ENCODE results near the gene RITA1. TPM values are rescaled to one million over a fixed set of nuclear protein-coding genes. Genes with fewer than 3 reads are reported as not detected.
A peak's percentile ranks its signal among the peaks of the same experiment; 100 is the strongest.

Gene RITA1
- total RNA-seq, 1 donor from 2014 or later, result 28.4 TPM

DNA sequence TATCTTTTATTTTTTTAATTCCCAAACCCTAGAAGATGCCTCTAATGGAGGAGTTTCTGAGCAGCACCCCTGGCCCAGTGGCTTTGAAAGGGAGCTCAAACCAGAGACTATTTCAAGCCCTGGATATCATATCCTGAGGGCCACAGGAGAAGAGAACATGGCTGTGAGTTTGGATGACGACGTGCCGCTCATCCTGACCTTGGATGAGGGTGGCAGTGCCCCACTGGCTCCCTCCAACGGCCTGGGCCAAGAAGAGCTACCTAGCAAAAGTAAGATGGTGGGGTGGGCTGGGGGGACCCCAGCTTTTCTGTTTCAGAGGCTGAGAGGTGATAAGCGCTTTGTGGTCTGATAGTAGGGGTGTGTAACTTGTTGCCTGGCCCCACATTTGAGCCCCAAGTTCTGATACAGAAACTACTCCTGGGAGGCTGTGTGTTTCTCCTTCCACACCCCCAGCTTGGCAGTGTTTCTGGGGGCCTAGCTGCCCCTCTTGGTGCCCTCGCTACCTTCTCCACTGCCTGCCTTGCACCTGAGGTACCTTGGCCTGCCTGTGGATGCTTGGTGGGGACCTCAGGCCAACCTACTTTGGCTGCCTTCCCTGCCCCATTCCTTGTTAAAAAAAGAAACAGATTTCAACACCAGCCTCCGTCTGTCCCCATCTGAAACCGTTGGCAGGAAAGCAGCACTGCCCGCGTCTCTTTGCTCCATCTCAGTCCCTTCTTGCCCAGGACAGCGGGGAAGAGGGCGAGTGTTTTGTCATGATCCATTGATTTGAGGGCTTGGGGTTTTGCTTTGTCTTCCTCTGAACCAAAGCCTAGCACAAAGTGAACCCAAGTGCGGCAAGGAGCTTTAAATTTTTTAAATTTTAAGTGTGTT is 41.4 kb downstream of the RITA1 start:
- peak; percentile 7 for ATAC-seq
- DNase-seq (ENCODE audit: low spot score), result no peak

DNA sequence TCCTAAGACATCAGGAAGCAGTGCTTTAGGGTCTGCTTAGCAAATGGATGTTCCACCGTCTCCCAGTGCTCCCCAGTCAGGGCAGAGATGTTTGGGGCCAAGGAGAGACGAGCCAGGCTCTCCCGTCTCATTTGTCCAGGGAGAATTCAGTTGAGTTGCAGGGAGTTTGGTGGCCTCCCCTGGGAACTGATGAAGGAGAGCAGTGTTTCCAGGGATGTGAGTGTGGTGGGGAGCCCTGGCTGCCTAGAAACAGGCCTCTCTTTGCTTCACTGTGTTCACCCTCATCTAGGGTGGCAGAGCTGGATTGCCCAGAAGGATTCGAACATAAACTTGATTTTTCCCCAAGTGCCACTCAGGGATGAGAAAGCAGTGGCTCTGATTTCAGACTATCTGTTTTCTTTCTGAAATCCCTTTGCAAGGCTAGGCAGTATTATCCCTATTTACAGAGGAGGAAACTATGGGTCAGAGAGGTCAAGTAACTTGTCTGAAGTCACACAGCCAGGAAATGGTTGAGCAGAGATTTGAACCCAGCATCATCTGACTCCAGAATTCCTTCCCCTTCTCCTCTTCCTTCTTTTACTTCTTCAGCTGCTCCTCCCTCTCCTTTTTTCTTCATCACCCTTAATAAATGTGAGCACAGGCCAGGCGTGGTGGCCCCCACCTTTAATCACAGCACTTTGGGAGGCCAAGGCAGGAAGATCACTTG is 42.3 kb downstream of the RITA1 start:
- ATAC-seq, result no peak
- DNase-seq (ENCODE audit: low spot score), result no peak

DNA sequence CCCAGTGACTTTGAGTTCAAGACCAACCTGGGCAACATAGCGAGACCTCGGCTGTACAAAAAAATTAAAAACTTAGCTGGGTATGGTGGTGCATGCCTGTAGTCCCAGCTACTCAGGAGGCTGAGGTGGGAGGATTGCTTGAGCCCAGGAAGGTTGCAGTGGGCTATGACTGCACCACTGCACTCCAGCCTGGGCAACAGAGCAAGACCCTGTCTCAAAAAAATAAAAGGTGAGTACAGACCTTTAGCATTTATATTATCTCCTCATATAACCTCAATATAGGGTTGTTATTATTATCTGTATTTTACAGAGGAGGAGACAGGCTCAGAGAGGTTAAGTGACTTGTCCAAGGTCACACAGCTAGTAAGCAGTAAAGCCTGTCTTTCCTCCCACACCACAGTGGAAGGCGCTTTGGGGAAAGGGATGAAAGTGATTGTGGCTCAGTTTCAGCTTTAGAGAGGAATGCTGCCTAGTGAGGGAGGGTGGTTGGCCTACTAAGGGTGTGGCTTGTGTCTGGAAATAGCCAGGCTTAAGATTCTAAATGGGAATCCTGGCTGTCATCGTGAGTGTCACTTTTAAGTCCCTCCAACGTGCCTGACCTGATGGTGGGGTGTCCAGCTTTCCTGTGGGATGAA is 43.0 kb downstream of the RITA1 start:
- DNase-seq (ENCODE audit: low spot score), result no peak
- no peak for ATAC-seq

DNA sequence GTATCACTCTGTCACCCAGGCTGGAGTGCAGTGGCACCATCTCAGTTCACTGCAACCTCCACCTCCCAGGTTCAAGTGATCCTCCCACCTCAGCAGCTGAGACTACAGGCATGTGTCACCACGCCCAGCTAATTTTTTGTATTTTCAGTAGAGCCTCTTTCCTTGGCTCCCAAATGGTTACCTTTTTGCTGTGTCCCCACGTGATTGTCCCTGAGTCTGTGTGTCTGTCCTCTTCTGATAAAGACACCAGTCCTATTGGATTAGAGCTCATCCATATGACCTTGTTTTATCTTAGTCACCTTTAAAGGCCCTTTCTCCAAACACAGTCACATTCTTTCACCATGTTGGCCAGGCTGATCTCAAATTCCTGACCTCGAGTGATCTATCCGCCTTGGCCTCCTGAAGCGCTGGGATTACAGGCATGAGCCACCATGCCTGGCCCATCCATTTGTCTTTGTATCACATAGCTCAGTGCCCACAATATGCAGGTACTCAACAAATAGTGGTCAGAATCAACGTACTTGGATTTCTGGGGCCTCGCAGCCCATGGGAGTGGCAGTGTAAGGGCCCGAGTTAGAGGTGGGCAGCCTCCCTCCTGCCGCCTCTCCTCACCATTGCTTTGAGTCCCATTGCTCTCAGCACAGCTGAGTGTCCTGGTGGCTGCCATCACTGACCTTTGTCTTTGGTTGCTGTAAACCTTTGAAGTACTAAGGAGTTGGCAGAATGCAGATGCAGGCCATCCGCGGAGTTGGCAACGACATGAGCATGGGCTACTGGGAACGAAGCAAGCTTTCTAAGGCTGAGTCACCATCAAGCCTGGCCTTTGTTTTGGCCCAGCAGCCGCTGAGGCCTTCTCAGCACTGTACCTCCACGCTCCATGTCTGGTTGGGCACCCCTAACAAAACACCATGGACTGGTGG is 45.1 kb downstream of the RITA1 start:
- ATAC-seq (peak; percentile 10), DNase-seq (ENCODE audit: low spot score) (no peak)

DNA sequence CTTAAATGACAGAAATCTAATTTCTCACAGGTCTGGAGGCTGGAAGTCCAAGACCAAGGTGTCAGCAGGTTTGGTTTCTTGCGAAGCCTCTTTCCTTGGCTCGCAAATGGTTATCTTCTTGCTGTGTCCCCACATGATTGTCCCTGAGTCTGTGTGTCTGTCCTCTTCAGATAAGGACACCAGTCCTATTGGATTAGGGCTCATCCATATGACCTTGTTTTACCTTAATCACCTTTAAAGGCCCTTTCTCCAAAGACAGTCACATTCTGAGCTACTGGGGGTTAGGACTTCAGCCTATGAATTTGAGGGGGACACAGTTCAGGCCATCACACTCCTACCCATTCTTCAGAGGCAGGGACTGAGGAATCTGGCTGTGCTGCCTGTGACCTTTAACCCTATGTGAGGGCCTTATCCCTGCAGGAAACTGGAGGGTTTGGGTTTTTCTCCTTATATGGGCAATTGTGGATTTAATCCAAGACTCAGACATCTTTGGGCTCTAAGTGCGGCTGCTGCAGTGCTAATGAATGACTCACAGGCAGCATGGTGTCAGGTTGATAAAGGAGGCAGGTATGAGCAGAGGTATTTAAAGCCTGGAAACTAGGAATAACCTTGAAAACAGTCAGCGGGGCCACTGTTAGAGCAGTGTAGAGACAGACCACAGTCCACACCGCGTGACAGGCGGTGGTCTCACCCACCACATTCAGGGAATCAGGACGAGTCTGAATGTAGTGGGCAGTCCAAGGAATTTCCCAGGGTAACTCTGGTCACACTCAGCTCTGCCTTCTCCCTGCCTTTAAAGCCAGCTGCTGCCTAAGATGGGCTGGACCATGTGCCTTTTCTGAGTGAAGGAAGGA is 45.9 kb downstream of the RITA1 start:
- DNase-seq (ENCODE audit: low spot score), result no peak
- ATAC-seq, result no peak

DNA sequence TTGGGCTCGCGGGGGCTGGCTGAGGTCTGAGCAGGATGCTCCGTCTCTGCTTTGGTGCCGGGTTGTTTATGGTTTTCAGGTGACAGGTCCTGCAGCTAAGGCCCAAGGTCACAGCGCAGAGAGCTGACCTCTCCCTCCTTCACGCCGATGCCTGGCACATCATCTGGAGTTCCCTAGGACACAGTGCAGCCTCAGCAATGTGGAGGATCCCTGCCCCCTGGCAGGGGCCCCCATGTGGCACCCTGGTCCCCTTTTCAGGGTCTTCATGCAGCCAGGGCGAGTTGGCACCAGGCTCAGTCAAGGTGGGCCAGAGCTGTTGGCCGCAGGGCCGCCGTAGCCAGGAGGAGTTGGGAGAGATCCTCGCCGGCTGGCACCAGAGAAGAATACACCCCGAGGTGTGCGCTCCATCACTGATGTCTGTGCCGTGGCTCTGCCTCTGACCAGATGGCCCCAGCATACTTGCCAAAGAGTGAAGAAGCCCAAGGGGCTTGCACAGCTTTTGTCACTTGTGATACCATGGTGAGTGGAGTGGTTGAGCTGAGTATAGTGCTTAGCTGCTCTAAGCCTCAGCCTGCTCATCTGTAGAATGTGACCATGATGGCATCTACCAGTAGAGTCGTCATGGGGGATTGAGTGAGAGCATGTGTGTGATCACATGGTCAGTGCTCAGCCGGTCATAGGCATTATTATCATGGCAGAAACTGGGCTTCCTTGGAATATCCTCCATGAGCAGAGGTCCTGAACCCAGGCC is 46.7 kb downstream of the RITA1 start:
- no peak for DNase-seq (ENCODE audit: low spot score)
- no peak for ATAC-seq

DNA sequence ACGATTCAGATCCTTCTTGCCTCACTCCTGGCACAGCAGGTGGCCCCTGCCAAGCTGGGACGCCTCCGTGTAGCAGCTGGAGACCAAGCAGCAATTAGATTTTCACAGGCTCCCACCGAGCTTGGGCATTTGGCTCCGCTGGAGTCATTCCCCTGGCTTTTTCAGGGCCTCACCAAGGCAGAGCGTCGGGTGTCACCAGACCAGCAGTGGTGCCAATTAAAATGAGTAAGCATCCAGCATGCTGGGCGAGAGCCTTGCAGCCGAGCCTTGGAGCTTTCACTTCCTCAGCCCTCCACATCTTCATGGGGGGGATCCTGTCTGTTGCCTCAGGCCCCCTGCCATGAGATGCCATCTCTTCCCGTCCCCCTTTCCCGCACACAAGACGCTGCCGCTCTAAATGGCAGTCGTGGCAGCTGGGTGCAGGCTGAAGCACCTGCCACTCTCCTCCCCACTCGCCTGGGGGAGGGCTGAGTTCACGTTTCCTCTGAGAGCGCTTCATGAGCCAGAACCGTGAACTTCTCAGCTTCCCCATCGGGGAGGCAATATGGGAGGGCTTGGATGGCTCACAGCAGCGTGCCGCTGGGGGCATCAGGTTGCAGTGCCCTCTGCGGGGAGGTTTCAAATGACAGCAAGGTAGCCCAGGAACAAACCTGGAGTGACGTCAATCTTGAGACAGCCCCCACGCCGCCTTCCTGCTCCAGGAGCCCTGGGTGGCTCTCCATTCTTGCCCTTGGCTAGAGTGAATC is 47.5 kb downstream of the RITA1 start:
- no peak for DNase-seq (ENCODE audit: low spot score)
- ATAC-seq, result peak; percentile 5

DNA sequence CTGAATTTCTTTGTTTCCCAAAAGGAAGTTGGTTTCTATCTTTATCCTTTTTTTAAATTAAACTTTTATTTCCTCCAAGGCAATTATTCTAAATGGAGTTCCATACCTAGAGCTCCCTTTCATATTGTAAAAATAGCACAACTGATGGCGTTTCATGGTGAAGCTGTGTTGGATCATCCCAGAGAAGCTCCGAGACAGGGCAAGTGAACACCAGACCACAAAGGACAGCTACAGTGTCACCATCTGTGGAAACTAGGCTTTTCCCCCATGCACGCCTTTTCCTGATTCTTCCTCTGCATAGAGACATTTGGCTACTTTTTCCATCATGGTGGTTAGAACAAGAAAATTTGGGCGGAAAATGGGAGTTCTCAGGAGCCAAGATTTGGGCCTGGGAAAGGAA is 48.4 kb downstream of the RITA1 start:
- DNase-seq (ENCODE audit: low spot score), result no peak
- no peak for ATAC-seq

DNA sequence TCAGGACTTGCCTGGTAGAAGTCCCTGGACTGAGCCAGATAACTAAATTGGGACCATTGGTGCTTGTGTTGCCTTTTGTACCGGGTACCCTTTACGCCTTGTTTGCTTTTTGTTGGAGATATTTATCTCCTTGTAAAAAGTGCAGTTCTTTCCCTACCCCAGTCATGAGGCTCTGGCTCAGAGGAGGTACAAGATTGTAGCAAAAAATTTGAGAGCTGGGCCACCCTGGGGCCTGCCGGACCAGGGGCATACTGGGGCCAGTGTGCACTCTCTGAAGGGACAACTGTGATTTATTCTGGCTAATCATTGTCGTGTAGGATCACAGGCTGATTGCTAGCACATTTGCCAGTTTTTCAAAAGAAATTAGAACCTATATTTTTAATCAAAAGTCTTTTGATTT is 49.0 kb downstream of the RITA1 start:
- ATAC-seq, result no peak
- DNase-seq (ENCODE audit: low spot score), result no peak

DNA sequence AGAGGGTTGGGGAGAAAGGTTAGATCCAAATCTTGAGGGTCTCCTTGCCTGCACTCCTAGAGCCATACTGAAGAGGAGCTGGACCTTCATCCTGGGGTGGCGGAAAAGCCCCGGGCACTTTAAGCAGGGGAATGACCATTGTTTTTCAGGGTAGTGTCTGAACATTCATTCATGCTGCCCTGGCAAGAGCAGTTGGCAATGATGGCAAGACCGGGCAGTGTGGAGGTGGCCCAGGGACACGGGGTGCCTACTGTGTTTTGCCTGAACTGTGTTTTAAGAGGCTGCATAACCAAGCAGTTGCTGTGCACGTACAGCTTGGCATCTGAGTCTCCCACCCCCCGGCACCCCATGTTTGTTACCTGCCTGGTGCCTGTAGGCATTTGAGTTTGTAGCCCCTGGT is 50.5 kb downstream of the RITA1 start:
- DNase-seq (ENCODE audit: low spot score) (no peak), ATAC-seq (peak; percentile 53)

DNA sequence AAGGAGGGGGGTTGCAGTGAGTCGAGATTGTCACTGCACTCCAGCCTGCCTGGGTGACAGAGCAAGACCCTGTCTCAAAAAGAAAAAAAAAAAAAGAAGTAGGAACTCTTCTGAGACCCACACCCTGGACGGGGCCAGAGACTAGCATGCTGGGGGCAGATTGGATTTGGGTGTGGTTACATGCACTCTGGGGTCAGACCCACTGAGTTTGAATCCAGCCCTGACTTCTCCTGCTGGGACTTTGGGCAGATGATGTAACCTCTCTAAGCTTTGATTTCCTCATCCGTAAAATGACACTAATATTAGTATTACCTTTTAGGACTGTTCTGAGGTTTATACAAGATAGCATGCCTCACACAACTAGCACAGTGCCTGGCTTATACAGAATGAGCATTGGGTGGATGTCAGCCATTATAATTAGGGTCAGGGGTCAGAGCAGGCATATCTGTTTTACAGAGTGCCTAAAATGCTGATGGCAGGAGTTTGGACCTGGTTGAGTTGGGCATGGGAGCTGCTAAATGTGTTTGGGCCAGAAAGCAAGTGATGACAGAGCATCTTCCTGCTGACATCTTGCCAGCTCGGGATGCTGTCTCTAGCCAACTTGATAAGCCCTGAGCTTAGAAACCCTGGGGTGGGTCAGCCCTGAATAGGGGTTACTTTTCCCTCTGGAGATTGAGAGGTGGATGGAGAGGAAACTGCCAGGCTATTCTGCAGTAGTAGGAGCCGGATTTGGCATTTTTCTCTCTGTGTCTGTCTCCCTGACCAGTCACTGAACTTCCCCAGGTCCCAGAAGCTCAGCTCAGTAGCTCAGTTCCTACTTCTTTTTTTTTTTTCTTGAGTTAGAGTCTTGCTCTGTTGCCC is 51.2 kb downstream of the RITA1 start:
- DNase-seq (ENCODE audit: low spot score) (no peak), ATAC-seq (peak; percentile 65)

DNA sequence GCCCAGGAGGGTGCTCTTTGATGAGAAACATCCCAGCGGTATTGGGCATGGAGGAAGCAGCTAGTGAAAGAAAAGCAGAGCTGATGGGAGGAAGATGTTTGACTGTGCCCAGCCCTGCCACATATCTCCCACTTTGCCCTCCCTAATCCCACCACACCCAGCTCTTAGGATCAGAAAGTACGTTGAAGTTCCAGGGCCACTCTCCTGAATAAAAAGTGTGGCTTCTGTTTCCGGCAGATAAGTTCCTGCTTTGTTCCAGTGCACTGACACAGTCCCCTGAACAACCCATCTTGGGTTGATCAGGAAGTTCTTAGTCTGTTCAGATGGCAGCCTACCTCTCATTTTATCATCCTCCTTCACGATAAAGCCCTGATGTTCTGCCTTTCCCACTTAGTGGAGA is 52.2 kb downstream of the RITA1 start:
- DNase-seq (ENCODE audit: low spot score), result no peak
- ATAC-seq, result no peak

DNA sequence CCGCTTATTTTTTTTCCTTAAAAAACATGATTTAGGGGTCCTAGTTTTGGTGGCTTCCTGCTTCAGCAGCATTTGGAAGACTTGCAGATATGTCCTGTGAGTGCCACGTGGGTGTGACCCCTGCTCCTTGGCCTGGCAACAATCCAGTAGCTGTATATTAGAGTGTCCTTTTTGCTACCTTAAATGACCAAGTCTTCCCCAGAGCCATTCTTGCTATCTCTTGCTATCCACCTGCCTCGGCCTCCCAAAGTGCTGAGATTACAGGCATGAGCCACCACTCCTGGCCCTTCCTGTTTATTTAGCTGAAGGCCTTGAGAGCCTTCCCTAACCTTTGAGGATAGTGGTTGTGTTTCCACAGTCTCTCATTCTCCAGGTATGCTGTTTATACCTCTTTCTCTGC is 52.8 kb downstream of the RITA1 start:
- DNase-seq (ENCODE audit: low spot score) (no peak), ATAC-seq (no peak)

DNA sequence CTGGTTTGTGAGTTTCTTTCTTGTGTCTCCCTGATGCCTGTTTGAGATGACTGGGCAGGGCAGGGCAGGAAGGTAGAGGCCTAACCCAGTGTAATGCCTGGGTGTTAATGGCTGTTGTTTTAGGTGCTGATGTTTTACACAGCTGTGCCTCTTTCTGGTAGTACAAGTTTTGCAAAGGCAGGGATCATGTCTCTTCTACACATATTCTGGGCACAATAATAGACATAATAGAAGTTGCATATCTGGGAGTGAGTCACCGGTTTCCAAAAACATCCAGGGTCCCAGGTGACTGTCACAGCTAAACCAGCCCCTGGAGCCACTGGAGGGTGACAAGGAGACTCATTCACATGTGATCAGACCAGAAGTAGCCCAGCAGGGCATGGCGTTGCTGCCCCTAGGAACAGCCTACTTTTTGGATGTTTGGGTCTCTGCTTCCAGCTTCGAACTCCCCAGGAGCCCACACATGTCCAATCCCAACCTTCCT is 53.8 kb downstream of the RITA1 start:
- no peak for DNase-seq (ENCODE audit: low spot score)
- no peak for ATAC-seq

DNA sequence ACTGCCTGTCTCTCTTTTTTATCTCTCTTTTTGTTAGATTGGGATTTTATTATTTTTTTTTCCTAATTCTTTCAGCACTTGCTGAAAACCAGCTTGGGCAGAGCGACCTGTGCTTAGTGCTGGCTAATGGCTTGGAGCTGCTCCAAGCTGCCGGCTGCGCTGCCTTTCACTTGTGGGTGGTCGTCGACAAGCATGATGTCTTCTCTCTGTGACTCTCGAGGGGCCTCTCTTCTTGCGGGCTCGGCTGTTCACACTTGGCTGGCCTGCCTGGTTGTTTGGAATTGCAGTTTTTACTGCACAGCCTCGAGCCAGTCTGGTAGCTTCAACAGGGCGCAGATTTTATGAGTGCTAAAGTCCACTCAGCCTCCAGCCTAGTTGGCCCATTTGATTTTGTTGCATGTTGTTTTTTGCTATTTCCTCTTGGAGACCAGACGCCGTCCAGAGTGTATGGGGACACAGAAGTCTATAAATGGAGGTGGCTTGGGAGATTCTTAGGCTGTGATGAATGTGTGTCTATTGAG is 54.4 kb downstream of the RITA1 start:
- ATAC-seq, result peak; percentile 51
- peak; percentile 70 for DNase-seq (ENCODE audit: low spot score)

DNA sequence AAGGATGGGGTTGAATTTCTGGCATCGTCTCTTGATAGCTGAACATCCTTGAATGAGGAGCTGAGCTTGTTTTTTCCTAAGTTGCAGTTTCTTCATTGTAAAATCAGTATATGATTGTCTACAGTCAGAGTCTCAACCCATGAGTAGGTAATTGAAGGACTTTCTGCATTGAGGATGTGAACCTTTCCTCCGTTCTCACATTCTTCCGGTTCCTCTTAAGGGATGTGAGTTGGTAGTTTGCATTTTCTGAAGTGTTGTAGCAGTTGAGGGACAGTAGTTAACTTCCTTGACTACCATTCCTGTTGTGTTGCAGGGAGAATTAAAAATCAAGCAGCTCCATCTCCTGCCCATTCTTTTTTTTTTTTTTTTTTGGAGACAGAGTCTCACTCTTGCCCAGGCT is 54.9 kb downstream of the RITA1 start:
- DNase-seq (ENCODE audit: low spot score) (no peak), ATAC-seq (no peak)

All from left lobe of liver (tissue), 2 donors.